ENCODE data around the gene AAMP. TPM values are rescaled to one million over a fixed set of nuclear protein-coding genes. Genes with fewer than 3 reads are reported as not detected.

The AAMP gene
- polyA plus RNA-seq, 1 experiment, result 51.6 TPM

- Histone ChIP-seq H3K27ac (ENCODE audit: low read depth, low read length) (no peak overlapping the region), H3K9me3 (ENCODE audit: control insufficient read depth, insufficient read depth, low read length) (no peaks in the 10 kb centered on the region; the same call in 1 of the 2 replicates), H3K4me3 (ENCODE audit: low read depth, low read length) (no peak overlapping the region), H3K27me3 (ENCODE audit: control insufficient read depth, insufficient read depth, low read length) (no peaks in the 10 kb centered on the region)
- POLR2A ChIA-PET, result interaction anchor here (3.0 kb wide), 1 partner anchor 15 kb away, joined by 17 read pairs; no protein-coding TSS in a partner anchor
- TF ChIP-seq CTCF (IDR thresholded peaks at IDR 0.05; ENCODE audit: low read depth, low read length), result no peak
- DNase-seq (ENCODE audit: low read depth, low spot score), result no peak
- CTCF ChIA-PET, result interaction anchor here (0.5 to 4.9 kb wide), 18 partner anchors 11 to 330 kb away, joined by 3 to 73 read pairs (median 4); partner anchors contain the start of genes CATIP and TMBIM1
These were observed 2.1 kb upstream of the AAMP start for GRCh38 chr2:218271865-218272530.

- Histone ChIP-seq H3K27me3 (ENCODE audit: control insufficient read depth, insufficient read depth, low read length) (no peaks in the 10 kb centered on the region), H3K9me3 (ENCODE audit: control insufficient read depth, insufficient read depth, low read length) (no peaks in the 10 kb centered on the region; the same call in 1 of the 2 replicates), H3K4me3 (ENCODE audit: low read depth, low read length) (peak overlapping the region; percentile 96), H3K27ac (ENCODE audit: low read depth, low read length) (no peak overlapping the region)
- no peak for TF ChIP-seq CTCF (IDR thresholded peaks at IDR 0.05; ENCODE audit: low read depth, low read length)
- ChIA-PET CTCF (interaction anchor here (0.6 to 4.9 kb wide), 16 partner anchors 12 to 202 kb away, joined by 3 to 73 read pairs (median 4); partner anchors contain the start of genes CATIP and TMBIM1), POLR2A (interaction anchor here (3.0 kb wide), 1 partner anchor 15 kb away, joined by 17 read pairs; no protein-coding TSS in a partner anchor)
- no peak for DNase-seq (ENCODE audit: low read depth, low spot score)
These were observed 1.5 kb upstream of the AAMP start for GRCh38 chr2:218271487-218271797.

- no peak for TF ChIP-seq CTCF (IDR thresholded peaks at IDR 0.05; ENCODE audit: low read depth, low read length)
- H3K27ac ChIP-seq (ENCODE audit: low read depth, low read length), result no peak overlapping the region
- peak overlapping the region; percentile 96 for H3K4me3 ChIP-seq (ENCODE audit: low read depth, low read length)
- ChIA-PET POLR2A (interaction anchor here (0.6 to 3.0 kb wide), 6 partner anchors 12 to 388 kb away, joined by 3 to 17 read pairs (median 4); no protein-coding TSS in a partner anchor), CTCF (interaction anchor here (0.6 to 4.9 kb wide), 16 partner anchors 8 to 196 kb away, joined by 3 to 73 read pairs (median 4); partner anchors contain the start of genes CATIP and TMBIM1)
- H3K9me3 ChIP-seq (ENCODE audit: control insufficient read depth, insufficient read depth, low read length), result no peaks in the 10 kb centered on the region; the same call in 1 of the 2 replicates
- DNase-seq (ENCODE audit: low read depth, low spot score), result no peak
- H3K27me3 ChIP-seq (ENCODE audit: control insufficient read depth, insufficient read depth, low read length), result no peaks in the 10 kb centered on the region
These were observed 967 bp upstream of the AAMP start for GRCh38 chr2:218270721-218271486.

- Histone ChIP-seq H3K27me3 (ENCODE audit: control insufficient read depth, insufficient read depth, low read length) (no peaks in the 10 kb centered on the region), H3K9me3 (ENCODE audit: control insufficient read depth, insufficient read depth, low read length) (no peaks in the 10 kb centered on the region; the same call in 1 of the 2 replicates), H3K4me3 (ENCODE audit: low read depth, low read length) (no peak overlapping the region), H3K27ac (ENCODE audit: low read depth, low read length) (no peak overlapping the region)
- no peak for TF ChIP-seq CTCF (IDR thresholded peaks at IDR 0.05; ENCODE audit: low read depth, low read length)
- CTCF ChIA-PET, result no interaction called here
- POLR2A ChIA-PET, result no interaction called here
- no peak for DNase-seq (ENCODE audit: low read depth, low spot score)
These were observed 2.7 kb downstream of the AAMP start for GRCh38 chr2:218267259-218267658.
